Gastroesophageal sphincter (tissue), 4 donors: ENCODE data around the gene RANBP17. TPM values are rescaled to one million over a fixed set of nuclear protein-coding genes. Genes with fewer than 3 reads are reported as not detected.
"Not testable (repeated sequence)": the region's sequence is repeated elsewhere in the genome, so short reads cannot be mapped to it uniquely, and the experiment has no call there.

Experiments used
- ATAC-seq: fragments of 150-250 bp; one replicate; pipeline ENCODE4 v1.9.1; 2016; ENCODE audit warnings: mild to moderate bottlenecking, moderate library complexity
- H3K27ac ChIP-seq, 4 donors: fragments of 200-600 bp; sonication (generic) in 3 of 4; 1 replicate in 3 of 4; 2 replicates in 1 of 4; pipeline ENCODE4 v1.5.1; 2016 to 2019
- H3K27me3 ChIP-seq: fragments of 200-600 bp; sonication (generic); one replicate; pipeline ENCODE4 v1.5.1; 2019
- H3K36me3 ChIP-seq, 2 donors: fragments of 200-600 bp; sonication (generic); one replicate each; pipeline ENCODE4 v1.5.1; 2019; ENCODE audit warnings: control low read depth in 1 of 2
- H3K4me1 ChIP-seq, 3 donors: fragments of 200-600 bp; sonication (generic); 1 replicate in 2 of 3; 2 replicates in 1 of 3; pipeline ENCODE4 v1.5.1; 2016 to 2019; ENCODE audit warnings: control low read depth in 2 of 3
- H3K4me3 ChIP-seq, 2 donors: fragments of 200-600 bp; sonication (generic); one replicate each; pipeline ENCODE4 v1.5.1; 2019; ENCODE audit warnings: mild to moderate bottlenecking in 1 of 2, moderate library complexity in 1 of 2
- H3K9me3 ChIP-seq, 3 donors: fragments of 200-600 bp; sonication (generic); one replicate each; pipeline ENCODE4 v1.5.1; 2017 to 2019; ENCODE audit warnings: control low read depth in 2 of 3
- EP300 ChIP-seq: sonication (generic); formaldehyde crosslinking; IDR thresholded peaks from one replicate; pipeline ENCODE4 v1.6.1; 2017; ENCODE audit warnings: antibody characterized with exemption, mild to moderate bottlenecking
- POLR2A ChIP-seq, 2 donors: fragments of 450-650 bp; IDR thresholded peaks; one replicate each; pipeline ENCODE4 v1.6.1; 2017; ENCODE audit warnings: antibody characterized with exemption in 2 of 2, mild to moderate bottlenecking in 2 of 2, moderate library complexity in 1 of 2
- POLR2AphosphoS5 ChIP-seq: sonication (generic); formaldehyde crosslinking; IDR thresholded peaks from one replicate; pipeline ENCODE4 v1.6.1; 2017; ENCODE audit warnings: antibody characterized with exemption
- WGBS, 2 donors: methylation state at CpG; one replicate each; pipeline ENCODE4 v1.1.5; 2018; ENCODE audit warnings: low coverage in 1 of 2; 5-methylcytosine and 5-hydroxymethylcytosine counted together
- total RNA-seq, 4 donors: library from RNA; depleted of rRNA; stranded (reverse); fragments of >200 nt; gene quantifications; one replicate each; pipeline ENCODE4 v1.1.0, GENCODE V29; 2016
- TF ChIP-seq, protein P1 (sequence below), 4 experiments: fragments of 200-600 bp in 2 of 4; fragments of 450-650 bp in 2 of 4; sonication (generic) in 1 of 4; IDR thresholded peaks; one replicate each; pipeline ENCODE4 v1.5.1; 2017 to 2019; ENCODE audit warnings: antibody characterized with exemption in 4 of 4, mild to moderate bottlenecking in 2 of 4, moderate library complexity in 2 of 4

RANBP17 gene
- total RNA-seq, 4 donors from 2014 or later = 7.7 to 21.7 (median 13.8) TPM

DNA sequence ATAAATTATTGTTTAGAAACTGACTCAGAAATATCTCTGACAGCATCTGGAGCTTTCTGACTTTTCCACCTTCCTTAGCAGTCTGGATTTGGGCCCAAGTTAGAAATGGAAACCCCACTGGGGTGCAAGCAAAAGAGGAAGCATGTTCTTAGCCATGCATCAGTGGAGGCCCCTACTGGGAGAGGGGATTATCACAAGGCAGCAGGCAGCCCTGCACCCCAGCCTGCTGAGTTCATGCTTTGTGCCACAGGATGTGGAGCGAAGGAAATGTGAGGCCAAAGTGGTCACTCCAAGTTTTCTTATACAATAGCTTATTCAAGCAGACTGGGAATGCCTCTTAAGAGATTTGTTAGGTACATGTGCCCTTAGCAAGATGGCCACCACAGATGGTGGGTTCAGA is 300.8 kb downstream of the RANBP17 start:
- H3K4me1 ChIP-seq = no peaks in the 10 kb centered on the region
- no peaks in the 10 kb centered on the region for H3K36me3 ChIP-seq
- TF ChIP-seq POLR2AphosphoS5 (no peak), POLR2A (IDR thresholded peaks at IDR 0.05) (no peak), EP300 (no peak)
- TF ChIP-seq, protein P1, sequence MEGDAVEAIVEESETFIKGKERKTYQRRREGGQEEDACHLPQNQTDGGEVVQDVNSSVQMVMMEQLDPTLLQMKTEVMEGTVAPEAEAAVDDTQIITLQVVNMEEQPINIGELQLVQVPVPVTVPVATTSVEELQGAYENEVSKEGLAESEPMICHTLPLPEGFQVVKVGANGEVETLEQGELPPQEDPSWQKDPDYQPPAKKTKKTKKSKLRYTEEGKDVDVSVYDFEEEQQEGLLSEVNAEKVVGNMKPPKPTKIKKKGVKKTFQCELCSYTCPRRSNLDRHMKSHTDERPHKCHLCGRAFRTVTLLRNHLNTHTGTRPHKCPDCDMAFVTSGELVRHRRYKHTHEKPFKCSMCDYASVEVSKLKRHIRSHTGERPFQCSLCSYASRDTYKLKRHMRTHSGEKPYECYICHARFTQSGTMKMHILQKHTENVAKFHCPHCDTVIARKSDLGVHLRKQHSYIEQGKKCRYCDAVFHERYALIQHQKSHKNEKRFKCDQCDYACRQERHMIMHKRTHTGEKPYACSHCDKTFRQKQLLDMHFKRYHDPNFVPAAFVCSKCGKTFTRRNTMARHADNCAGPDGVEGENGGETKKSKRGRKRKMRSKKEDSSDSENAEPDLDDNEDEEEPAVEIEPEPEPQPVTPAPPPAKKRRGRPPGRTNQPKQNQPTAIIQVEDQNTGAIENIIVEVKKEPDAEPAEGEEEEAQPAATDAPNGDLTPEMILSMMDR (IDR thresholded peaks at IDR 0.05) = no peak
- no peak for ATAC-seq
- no peak overlapping the region for H3K27ac ChIP-seq
- H3K9me3 ChIP-seq = no peaks in the 10 kb centered on the region
- H3K4me3 ChIP-seq = no peak overlapping the region
- 75 to 100% methylated on average over 1 of the region's 1 CpG for WGBS, 2 donors
- H3K27me3 ChIP-seq = no peaks in the 10 kb centered on the region

DNA sequence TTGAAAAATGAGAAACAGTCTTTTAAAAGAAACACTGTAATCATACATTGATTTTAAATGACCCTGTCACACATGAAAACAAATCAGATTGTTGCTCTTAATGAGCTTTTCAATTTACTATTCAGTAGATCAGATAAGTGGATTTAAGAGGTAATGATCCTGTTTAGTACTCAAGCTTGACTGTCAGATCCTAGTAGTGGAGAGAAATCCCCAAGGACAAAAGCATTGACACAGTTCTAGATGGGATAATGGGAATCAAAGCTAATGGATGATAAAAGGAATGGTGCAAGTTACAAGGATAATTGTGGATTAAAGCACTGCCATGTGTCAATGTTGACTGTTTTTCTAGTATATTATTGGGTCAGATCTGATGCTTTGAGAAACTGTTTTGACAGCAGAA is 304.9 kb downstream of the RANBP17 start:
- Histone ChIP-seq H3K36me3 (no peaks in the 10 kb centered on the region), H3K9me3 (no peaks in the 10 kb centered on the region), H3K4me3 (no peak overlapping the region), H3K27ac (no peak overlapping the region), H3K27me3 (no peaks in the 10 kb centered on the region), H3K4me1 (no peaks in the 10 kb centered on the region)
- ATAC-seq = no peak
- TF ChIP-seq POLR2A (IDR thresholded peaks at IDR 0.05) (no peak), POLR2AphosphoS5 (no peak), EP300 (no peak)
- TF ChIP-seq, protein P1 (IDR thresholded peaks at IDR 0.05) = no peak

DNA sequence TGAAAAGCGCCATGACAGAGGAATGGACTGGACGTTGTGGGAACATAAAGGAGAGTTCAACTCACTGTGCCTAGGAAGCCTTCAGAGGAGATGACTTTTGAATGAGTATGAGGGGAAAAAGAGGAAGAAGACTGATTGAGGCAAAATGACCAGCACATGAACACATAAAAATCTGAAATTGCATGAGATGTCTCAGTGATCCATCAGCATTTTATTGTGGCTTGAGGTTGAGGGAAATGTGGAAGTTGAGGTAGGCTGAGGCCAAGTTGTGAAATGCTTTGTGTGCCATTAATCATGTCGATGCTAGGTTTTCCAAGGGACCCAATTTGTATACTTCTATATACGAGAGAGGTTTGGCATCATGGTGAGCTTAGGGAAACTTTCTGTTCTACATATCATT is 306.4 kb downstream of the RANBP17 start:
- no peak overlapping the region for H3K27ac ChIP-seq
- H3K4me1 ChIP-seq = no peaks in the 10 kb centered on the region
- no peaks in the 10 kb centered on the region for H3K27me3 ChIP-seq
- no peak for ATAC-seq
- no peak for TF ChIP-seq POLR2A (IDR thresholded peaks at IDR 0.05)
- TF ChIP-seq, protein P1 (IDR thresholded peaks at IDR 0.05) = no peak
- no peak for TF ChIP-seq EP300
- no peak for TF ChIP-seq POLR2AphosphoS5
- no peak overlapping the region for H3K4me3 ChIP-seq
- WGBS, 2 donors = 80 to 82% methylated on average over 4 of the region's 4 CpGs
- no peaks in the 10 kb centered on the region for H3K9me3 ChIP-seq
- H3K36me3 ChIP-seq = no peaks in the 10 kb centered on the region

DNA sequence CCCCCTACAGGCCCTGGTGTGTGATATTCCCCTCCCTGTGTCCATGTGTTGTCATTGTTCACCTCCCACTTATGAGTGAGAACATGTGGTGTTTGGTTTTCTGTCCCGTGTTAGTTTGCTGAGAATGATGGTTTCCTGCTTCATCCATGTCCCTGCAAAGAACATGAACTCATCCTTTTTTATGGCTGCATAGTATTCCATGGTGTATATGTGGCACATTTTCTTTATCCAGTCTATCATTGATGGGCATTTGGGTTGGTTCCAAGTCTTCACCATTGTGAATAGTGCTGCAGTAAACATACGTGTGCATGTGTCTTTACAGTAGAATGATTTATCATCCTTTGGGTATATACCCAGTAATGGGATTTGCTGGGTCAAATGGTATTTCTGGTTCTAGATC is 313.1 kb downstream of the RANBP17 start:
- H3K27me3 ChIP-seq, ATAC-seq, H3K36me3 ChIP-seq, H3K27ac ChIP-seq, H3K4me1 ChIP-seq, H3K4me3 ChIP-seq, H3K9me3 ChIP-seq: not testable (repeated sequence)
- WGBS, 2 donors = 94 to 97% methylated on average over 2 of the region's 2 CpGs

DNA sequence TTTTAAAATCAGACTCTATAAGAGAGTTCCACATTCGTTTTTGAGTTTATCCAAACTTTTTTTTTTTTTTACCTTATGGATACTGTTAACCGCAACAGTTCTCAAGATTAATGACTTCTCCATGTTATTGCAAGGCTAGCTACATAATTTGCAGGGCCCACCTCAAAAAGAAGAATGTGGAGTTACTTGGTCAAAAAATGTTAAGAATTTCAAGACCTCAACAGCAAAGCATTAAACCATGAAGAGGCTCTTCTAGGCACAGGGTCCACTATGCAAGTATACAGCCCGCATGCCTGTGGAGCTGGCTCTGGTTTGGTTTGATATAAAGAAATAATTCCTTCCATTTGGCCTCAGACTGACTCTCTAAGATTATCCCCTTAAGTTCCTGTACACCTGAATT is 313.9 kb downstream of the RANBP17 start:
- Histone ChIP-seq H3K4me1 (no peaks in the 10 kb centered on the region), H3K36me3 (no peaks in the 10 kb centered on the region), H3K9me3 (no peaks in the 10 kb centered on the region), H3K4me3 (no peak overlapping the region), H3K27ac (no peak overlapping the region), H3K27me3 (no peaks in the 10 kb centered on the region)
- ATAC-seq = no peak
- 44 to 79% methylated on average over 1 to 3 of the region's 3 CpGs for WGBS, 2 donors
- no peak for TF ChIP-seq POLR2A (IDR thresholded peaks at IDR 0.05)
- no peak for TF ChIP-seq POLR2AphosphoS5
- no peak for TF ChIP-seq EP300
- TF ChIP-seq, protein P1 (IDR thresholded peaks at IDR 0.05) = no peak

DNA sequence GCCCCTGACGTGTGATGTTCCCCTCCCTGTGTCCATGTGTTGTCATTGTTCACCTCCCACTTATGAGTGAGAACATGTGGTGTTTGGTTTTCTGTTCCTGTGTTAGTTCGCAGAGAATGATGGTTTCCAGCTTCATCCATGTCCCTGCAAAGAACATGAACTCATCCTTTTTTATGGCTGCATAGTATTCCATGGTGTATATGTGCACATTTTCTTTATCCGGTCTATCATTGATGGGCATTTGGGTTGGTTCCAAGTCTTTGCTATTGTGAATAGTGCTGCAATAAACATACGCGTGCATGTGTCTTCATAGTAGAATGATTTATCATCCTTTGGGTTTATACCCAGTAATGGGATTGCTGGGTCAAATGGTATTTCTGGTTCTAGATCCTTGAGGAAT is 316.4 kb downstream of the RANBP17 start:
- H3K27me3 ChIP-seq, H3K9me3 ChIP-seq, H3K4me3 ChIP-seq, H3K36me3 ChIP-seq, H3K27ac ChIP-seq, H3K4me1 ChIP-seq, ATAC-seq: not testable (repeated sequence)
- 90 to 97% methylated on average over 4 of the region's 5 CpGs for WGBS, 2 donors
